ENCODE measurements around the gene RBPJL. TPM values are rescaled to one million over a fixed set of nuclear protein-coding genes. Genes with fewer than 3 reads are reported as not detected.

The RBPJL gene
- total RNA-seq, 1 donor from 2014 or later, result not detected

- no peak overlapping the region for H3K27ac ChIP-seq
- TF ChIP-seq CTCF (IDR thresholded peaks at IDR 0.05), result peak in 1 of 3 experiments; percentile 24
- no peaks in the 10 kb centered on the region for H3K27me3 ChIP-seq
- no peak for DNase-seq (ENCODE audit: low spot score in 2 of 2)
- no peak overlapping the region for H3K4me3 ChIP-seq
- no peaks in the 10 kb centered on the region for H3K36me3 ChIP-seq
- intact Hi-C loops (cut with DNase I), result no loop called here
- H3K4me1 ChIP-seq, result no peaks in the 10 kb centered on the region
- H3K9me3 ChIP-seq, result no peaks in the 10 kb centered on the region
Observed at GRCh38 chr20:45300961-45301360, 5.7 kb upstream of the RBPJL start.

GRCh38 chr20:45301824-45302271, 4.8 kb upstream of the RBPJL start:
- no peak for TF ChIP-seq CTCF (IDR thresholded peaks at IDR 0.05)
- peaks cover 6% of the 10 kb centered on the region for H3K27me3 ChIP-seq
- H3K4me1 ChIP-seq, result peaks cover 0 to 5% of the 10 kb centered on the region in 2 donors
- intact Hi-C loops (cut with DNase I), result no loop called here
- H3K36me3 ChIP-seq, result no peaks in the 10 kb centered on the region
- H3K9me3 ChIP-seq, result no peaks in the 10 kb centered on the region
- no peak overlapping the region for H3K27ac ChIP-seq
- DNase-seq (ENCODE audit: low spot score in 2 of 2), result no peak
- H3K4me3 ChIP-seq, result no peak overlapping the region

- Histone ChIP-seq H3K9me3 (no peaks in the 10 kb centered on the region), H3K4me3 (no peak overlapping the region), H3K27me3 (peaks cover 6% of the 10 kb centered on the region), H3K36me3 (no peaks in the 10 kb centered on the region), H3K4me1 (peaks cover 0 to 5% of the 10 kb centered on the region in 2 donors), H3K27ac (no peak overlapping the region)
- TF ChIP-seq CTCF (IDR thresholded peaks at IDR 0.05), result no peak
- no peak for DNase-seq (ENCODE audit: low spot score in 2 of 2)
- intact Hi-C loops (cut with DNase I), result no loop called here
Observed at GRCh38 chr20:45303586-45304463, 2.8 kb upstream of the RBPJL start.

- Histone ChIP-seq H3K4me1 (peaks cover 0 to 5% of the 10 kb centered on the region in 2 donors), H3K4me3 (no peak overlapping the region), H3K9me3 (no peaks in the 10 kb centered on the region), H3K27ac (no peak overlapping the region), H3K36me3 (no peaks in the 10 kb centered on the region), H3K27me3 (peaks cover 6% of the 10 kb centered on the region)
- intact Hi-C loops (cut with DNase I), result no loop called here
- DNase-seq (ENCODE audit: low spot score in 2 of 2), result no peak
- no peak for TF ChIP-seq CTCF (IDR thresholded peaks at IDR 0.05)
Observed at GRCh38 chr20:45304464-45304999, 2.1 kb upstream of the RBPJL start.

- no peak overlapping the region for H3K27ac ChIP-seq
- intact Hi-C loops (cut with DNase I), result no loop called here
- H3K4me1 ChIP-seq, result peaks cover 0 to 5% of the 10 kb centered on the region in 2 donors
- TF ChIP-seq CTCF (IDR thresholded peaks at IDR 0.05), result no peak
- no peaks in the 10 kb centered on the region for H3K9me3 ChIP-seq
- no peak overlapping the region for H3K4me3 ChIP-seq
- H3K36me3 ChIP-seq, result no peaks in the 10 kb centered on the region
- DNase-seq (ENCODE audit: low spot score in 2 of 2), result no peak
- H3K27me3 ChIP-seq, result peaks cover 6% of the 10 kb centered on the region
Observed at GRCh38 chr20:45305262-45305661, 1.4 kb upstream of the RBPJL start.
